ENCODE data around the gene FOSB. TPM values are rescaled to one million over a fixed set of nuclear protein-coding genes. Genes with fewer than 3 reads are reported as not detected.

The FOSB gene
- total and polyA plus RNA-seq, 4 donors = 7.9 to 24.2 (median 16.4) TPM

GRCh38 chr19:45472563-45473366, 5.0 kb downstream of the FOSB start:
- Histone ChIP-seq H3K9ac (ENCODE audit: insufficient read depth in 1 of 2, low read length in 2 of 2) (no peak overlapping the region), H3K27ac (ENCODE audit: low read depth in 1 of 2, low read length in 1 of 2) (peak overlapping the region in 1 of 2 donors; percentile 34), H3K9me3 (ENCODE audit: control insufficient read depth in 4 of 4, insufficient read depth in 3 of 4, low read length in 3 of 4) (no peaks in the 10 kb centered on the region), H3K36me3 (ENCODE audit: control insufficient read depth in 4 of 4, insufficient read depth in 4 of 4, low read length in 4 of 4) (peaks cover 0 to 5% (median 0%) of the 10 kb centered on the region in 4 donors), H3K4me1 (ENCODE audit: control insufficient read depth in 5 of 5, insufficient read depth in 5 of 5, low read length in 5 of 5) (peaks cover 0 to 61% (median 6%) of the 10 kb centered on the region in 5 donors), H3K4me3 (no peak overlapping the region), H3K27me3 (ENCODE audit: control insufficient read depth in 3 of 3, insufficient read depth in 3 of 3, low read length in 2 of 3) (peaks cover 0 to 31% (median 25%) of the 10 kb centered on the region in 3 donors)
- WGBS, 2 donors = 18 to 46% methylated on average over 42 to 44 of the region's 44 CpGs
- ATAC-seq (ENCODE audit: insufficient read depth, low FRiP score) = no peak
- no peak for TF ChIP-seq CTCF (IDR thresholded peaks at IDR 0.05; ENCODE audit: control extremely low read depth, extremely low read depth)
- DNase-seq = peak in 2 of 3 donors; percentile 72 to 80

- peaks cover 0 to 31% (median 25%) of the 10 kb centered on the region in 3 donors for H3K27me3 ChIP-seq (ENCODE audit: control insufficient read depth in 3 of 3, insufficient read depth in 3 of 3, low read length in 2 of 3)
- H3K4me1 ChIP-seq (ENCODE audit: control insufficient read depth in 5 of 5, insufficient read depth in 5 of 5, low read length in 5 of 5) = peaks cover 0 to 62% (median 6%) of the 10 kb centered on the region in 5 donors
- no peaks in the 10 kb centered on the region for H3K9me3 ChIP-seq (ENCODE audit: control insufficient read depth in 4 of 4, insufficient read depth in 3 of 4, low read length in 3 of 4)
- 27 to 44% methylated on average over 5 of the region's 5 CpGs for WGBS, 2 donors
- H3K4me3 ChIP-seq = no peak overlapping the region
- ATAC-seq (ENCODE audit: insufficient read depth, low FRiP score) = no peak
- no peak overlapping the region for H3K27ac ChIP-seq (ENCODE audit: low read depth in 1 of 2, low read length in 1 of 2)
- DNase-seq = no peak
- peaks cover 0 to 5% (median 0%) of the 10 kb centered on the region in 4 donors for H3K36me3 ChIP-seq (ENCODE audit: control insufficient read depth in 4 of 4, insufficient read depth in 4 of 4, low read length in 4 of 4)
- H3K9ac ChIP-seq (ENCODE audit: insufficient read depth in 1 of 2, low read length in 2 of 2) = no peak overlapping the region
- no peak for TF ChIP-seq CTCF (IDR thresholded peaks at IDR 0.05; ENCODE audit: control extremely low read depth, extremely low read depth)
Measured at GRCh38 chr19:45473367-45473681, 5.5 kb downstream of the FOSB start.

- Histone ChIP-seq H3K9ac (ENCODE audit: insufficient read depth in 1 of 2, low read length in 2 of 2) (no peak overlapping the region), H3K4me1 (ENCODE audit: control insufficient read depth in 5 of 5, insufficient read depth in 5 of 5, low read length in 5 of 5) (peaks cover 0 to 59% (median 6%) of the 10 kb centered on the region in 5 donors), H3K27me3 (ENCODE audit: control insufficient read depth in 3 of 3, insufficient read depth in 3 of 3, low read length in 2 of 3) (peaks cover 0 to 31% (median 25%) of the 10 kb centered on the region in 3 donors), H3K36me3 (ENCODE audit: control insufficient read depth in 4 of 4, insufficient read depth in 4 of 4, low read length in 4 of 4) (peaks cover 0 to 5% (median 0%) of the 10 kb centered on the region in 4 donors), H3K9me3 (ENCODE audit: control insufficient read depth in 4 of 4, insufficient read depth in 3 of 4, low read length in 3 of 4) (no peaks in the 10 kb centered on the region), H3K4me3 (no peak overlapping the region), H3K27ac (ENCODE audit: low read depth in 1 of 2, low read length in 1 of 2) (no peak overlapping the region)
- WGBS, 2 donors = 60 to 71% methylated on average over 27 of the region's 27 CpGs
- peak in 2 of 3 donors; percentile 69 to 76 for DNase-seq
- no peak for ATAC-seq (ENCODE audit: insufficient read depth, low FRiP score)
- no peak for TF ChIP-seq CTCF (IDR thresholded peaks at IDR 0.05; ENCODE audit: control extremely low read depth, extremely low read depth)
Measured at GRCh38 chr19:45473682-45474605, 6.1 kb downstream of the FOSB start.

All from lung (tissue), 12 donors.